ENCODE measurements around the gene NOC4L. TPM values are rescaled to one million over a fixed set of nuclear protein-coding genes. Genes with fewer than 3 reads are reported as not detected.
A peak's percentile ranks its signal among the peaks of the same experiment; 100 is the strongest.

Gene NOC4L
- total and polyA plus RNA-seq, 2 experiments from 2014 or later = 42.4 to 54.7 TPM

GRCh38 chr12:132182711-132183365 is 38.6 kb downstream of the NOC4L start (continued):
- TF ChIP-seq CTCF (conservative IDR thresholded peaks at IDR 0.05; ENCODE audit: low read depth in 2 of 2) (no peak), ZNF114 (CRISPR knock-in tag; IDR thresholded peaks at IDR 0.05) (no peak), REST (IDR thresholded peaks at IDR 0.05; ENCODE audit: unreplicated experiment) (no peak), EZH2phosphoT487 (IDR thresholded peaks at IDR 0.05; ENCODE audit: unreplicated experiment) (no peak), EZH2 (IDR thresholded peaks at IDR 0.05; ENCODE audit: low read depth, unreplicated experiment) (no peak), ZNF331 (CRISPR knock-in tag; IDR thresholded peaks at IDR 0.05; ENCODE audit: low read depth) (no peak)
- TF ChIP-seq, protein P1, sequence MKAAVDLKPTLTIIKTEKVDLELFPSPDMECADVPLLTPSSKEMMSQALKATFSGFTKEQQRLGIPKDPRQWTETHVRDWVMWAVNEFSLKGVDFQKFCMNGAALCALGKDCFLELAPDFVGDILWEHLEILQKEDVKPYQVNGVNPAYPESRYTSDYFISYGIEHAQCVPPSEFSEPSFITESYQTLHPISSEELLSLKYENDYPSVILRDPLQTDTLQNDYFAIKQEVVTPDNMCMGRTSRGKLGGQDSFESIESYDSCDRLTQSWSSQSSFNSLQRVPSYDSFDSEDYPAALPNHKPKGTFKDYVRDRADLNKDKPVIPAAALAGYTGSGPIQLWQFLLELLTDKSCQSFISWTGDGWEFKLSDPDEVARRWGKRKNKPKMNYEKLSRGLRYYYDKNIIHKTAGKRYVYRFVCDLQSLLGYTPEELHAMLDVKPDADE (IDR thresholded peaks at IDR 0.05) = no peak

GRCh38 chr12:132185705-132186104 is 41.4 kb downstream of the NOC4L start:
- 0 out of 2 replicates have a peak, but pooled peaks cover 2% of the 10 kb centered on the region for H3F3A ChIP-seq (replicated peaks; ENCODE audit: low read depth)
- Mint-ChIP-seq H3K9me3 (peaks cover 12% of the 10 kb centered on the region; the same call in 2 of the 3 replicates), H3K4me3 (peak overlapping the region; percentile 2; the same call in 1 of the 3 replicates), H3K27me3 (ENCODE audit: insufficient read depth, low read depth, poor library complexity) (peaks cover 59% of the 10 kb centered on the region), H3K4me1 (peaks cover 8% of the 10 kb centered on the region), H3K27ac (no peak overlapping the region), H3K36me3 (ENCODE audit: low read depth) (peaks cover 4% of the 10 kb centered on the region; the same call in 1 of the 3 replicates)
- no peaks in the 10 kb centered on the region for H4K20me1 ChIP-seq (replicated peaks; ENCODE audit: insufficient read depth)
- TF ChIP-seq, protein P1 (IDR thresholded peaks at IDR 0.05) = no peak
- no peak for TF ChIP-seq POLR2AphosphoS5 (IDR thresholded peaks at IDR 0.05; ENCODE audit: low read depth)
- TF ChIP-seq STAT1 (IDR thresholded peaks at IDR 0.05; ENCODE audit: unreplicated experiment) = no peak
- TF ChIP-seq CREB1 (CRISPR knock-in tag; IDR thresholded peaks at IDR 0.05; ENCODE audit: low read depth) = no peak
- no peaks in the 10 kb centered on the region for H3K36me3 ChIP-seq (ENCODE audit: insufficient read depth)
- DNase-seq (ENCODE audit: low spot score) = no peak
- H3K79me2 ChIP-seq (replicated peaks; ENCODE audit: insufficient read depth) = no peaks in the 10 kb centered on the region
- no peak overlapping the region for H3K4me2 ChIP-seq
- H3K4me3 ChIP-seq = no peak overlapping the region
- no peak overlapping the region for H2AFZ ChIP-seq
- peaks cover 46% of the 10 kb centered on the region for H3K27me3 ChIP-seq (ENCODE audit: insufficient read depth)
- peaks cover 4% of the 10 kb centered on the region; the same call in 1 of the 2 replicates for H3K4me1 ChIP-seq (ENCODE audit: insufficient read depth)
- ATAC-seq = no peak
- no peaks in the 10 kb centered on the region for H3K9me2 ChIP-seq (ENCODE audit: insufficient read depth)
- H3K27ac ChIP-seq (ENCODE audit: low read depth) = no peak overlapping the region

All from GM23338 (cell line).